Activated CD4-positive, CD25-positive, alpha-beta regulatory T cell treated with anti-CD3 and anti-CD28 coated beads, Interleukin-2, amount 50 U/mL, for 16 hours (primary cell): ENCODE results near the gene CARD18.

Experiments used
- DNase-seq: peaks from one replicate; pipeline ENCODE4 v3.0.0-alpha.2; 2020; ENCODE audit warnings: low read depth, low spot score

CARD18 gene, protein sequence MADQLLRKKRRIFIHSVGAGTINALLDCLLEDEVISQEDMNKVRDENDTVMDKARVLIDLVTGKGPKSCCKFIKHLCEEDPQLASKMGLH

DNA sequence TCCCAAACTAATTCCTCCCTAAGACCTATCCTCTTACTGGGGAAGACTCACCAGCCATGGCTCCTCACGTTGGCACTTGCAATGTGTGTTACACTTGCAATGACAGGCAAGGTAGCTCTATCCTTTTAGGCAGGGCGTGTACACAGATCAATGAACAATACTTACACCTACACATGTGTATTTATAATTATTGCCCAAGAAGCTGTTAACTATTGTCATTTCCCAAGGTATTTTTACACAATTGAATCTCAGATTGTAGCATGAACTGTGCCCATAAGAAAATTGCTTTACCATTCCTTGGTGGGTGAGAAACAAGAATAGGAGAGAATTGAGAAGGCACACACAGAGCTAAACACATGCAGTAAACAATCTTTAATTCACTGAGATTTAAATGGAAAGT, at the start of gene CARD18:
TSS of gene CARD18 (minus strand) at position 101 of the 400 bp plus-strand sequence. CDS start at position 58, 43 bp downstream.
- DNase-seq: no peak

DNA sequence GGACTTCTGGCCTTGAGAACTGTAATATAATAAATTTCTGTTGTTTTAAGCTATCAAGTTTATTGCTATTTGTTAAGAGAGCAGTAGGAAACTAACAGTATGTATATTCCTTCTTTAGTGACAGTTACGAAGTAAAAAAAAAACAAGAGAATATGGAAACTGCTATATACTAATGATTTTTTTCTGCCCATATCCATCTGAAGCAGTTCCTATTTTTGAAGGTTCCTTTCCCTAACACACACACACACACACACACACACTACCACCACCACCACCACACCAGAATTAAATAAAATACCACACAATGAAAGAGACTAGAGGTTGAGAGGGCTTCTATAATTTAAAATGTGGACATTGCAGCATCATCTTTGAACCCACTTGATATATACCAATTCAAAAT, 44.4 kb upstream of the CARD18 start:
- DNase-seq: no peak

GRCh38 chr11:105183426-105183825, 43.9 kb upstream of the CARD18 start:
- no peak for DNase-seq

GRCh38 chr11:105181521-105181920, 42.0 kb upstream of the CARD18 start:
- DNase-seq: no peak

DNA sequence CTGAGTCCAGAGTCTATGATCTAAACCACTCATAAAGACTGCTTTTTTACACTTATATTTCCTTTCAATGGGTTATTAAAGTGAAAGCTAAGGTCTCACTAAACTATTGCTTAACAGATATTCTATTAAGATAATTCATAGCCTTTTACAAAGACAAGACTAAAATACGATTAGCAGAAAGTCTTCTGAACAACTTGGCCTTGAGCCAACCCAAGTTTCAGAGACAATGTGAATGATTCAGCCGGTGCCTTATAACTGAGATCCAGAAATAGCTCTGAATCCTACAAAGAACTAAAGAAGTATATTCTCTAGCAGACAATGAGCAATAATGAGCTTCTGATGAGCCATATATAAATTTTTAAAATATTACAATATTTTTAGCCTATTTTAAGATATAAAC, 41.5 kb upstream of the CARD18 start:
- DNase-seq: no peak

GRCh38 chr11:105179542-105180278, 40.1 kb upstream of the CARD18 start:
- no peak for DNase-seq

GRCh38 chr11:105177658-105178057, 38.1 kb upstream of the CARD18 start:
- DNase-seq: no peak

- no peak for DNase-seq
Observed at GRCh38 chr11:105168457-105168856, 28.9 kb upstream of the CARD18 start.

DNA sequence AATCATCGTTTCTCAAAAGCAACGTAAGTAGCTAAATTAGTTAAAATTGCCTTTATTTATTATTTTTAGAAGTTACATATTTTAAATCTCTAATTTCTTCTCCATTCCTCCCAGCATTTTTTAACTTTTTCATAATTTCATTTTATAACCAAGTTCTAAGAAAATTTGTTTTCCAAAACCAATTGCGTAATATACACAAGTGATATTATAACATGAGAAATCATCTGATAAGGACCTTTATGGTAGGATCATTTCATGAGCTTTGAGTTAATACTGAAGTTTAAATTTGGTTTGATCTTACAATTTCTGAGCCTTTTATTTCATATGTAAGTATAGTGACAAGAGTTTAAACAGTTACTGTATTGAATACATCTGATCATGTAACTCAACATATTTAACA, 27.7 kb upstream of the CARD18 start:
- DNase-seq: no peak

DNA sequence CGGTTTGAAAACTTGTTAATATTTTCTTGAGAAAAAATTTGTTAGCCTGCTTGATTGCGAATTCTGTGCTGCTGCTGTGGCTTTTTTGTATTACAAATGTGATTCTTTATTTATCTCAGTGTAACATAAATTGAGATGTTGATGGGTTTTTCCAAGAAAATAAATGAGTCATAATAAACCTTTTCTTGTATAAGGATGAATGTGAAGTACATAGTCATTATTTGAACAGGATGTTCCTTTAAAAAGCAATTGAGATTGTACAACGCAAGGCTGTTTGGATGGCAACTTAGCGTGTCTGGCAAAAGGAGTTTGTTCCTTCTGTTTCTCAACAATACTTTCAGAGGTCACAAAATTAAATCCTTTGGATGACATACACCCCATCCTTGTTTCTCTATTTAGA, 24.6 kb upstream of the CARD18 start:
- no peak for DNase-seq

- DNase-seq: no peak
Observed at GRCh38 chr11:105162506-105162905, 22.9 kb upstream of the CARD18 start.

DNA sequence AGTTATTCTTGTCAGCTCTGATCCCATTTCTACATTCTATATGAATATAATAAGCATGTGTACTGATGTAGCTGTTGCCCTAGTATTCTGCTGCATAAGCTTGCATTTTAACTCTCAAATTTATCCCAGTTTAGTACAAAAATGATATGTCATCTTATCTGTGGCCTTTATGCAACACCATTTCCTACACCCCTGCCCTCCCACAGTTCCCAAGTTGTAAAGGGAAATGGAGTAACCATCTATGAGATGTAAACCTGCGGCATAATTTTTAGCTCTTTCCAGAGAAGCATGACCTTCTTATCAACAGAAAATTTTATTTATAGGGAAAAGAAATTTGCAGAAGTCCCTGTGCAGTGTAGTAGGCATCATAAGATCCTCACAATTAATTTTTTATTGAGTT, 18.9 kb upstream of the CARD18 start:
- no peak for DNase-seq

DNA sequence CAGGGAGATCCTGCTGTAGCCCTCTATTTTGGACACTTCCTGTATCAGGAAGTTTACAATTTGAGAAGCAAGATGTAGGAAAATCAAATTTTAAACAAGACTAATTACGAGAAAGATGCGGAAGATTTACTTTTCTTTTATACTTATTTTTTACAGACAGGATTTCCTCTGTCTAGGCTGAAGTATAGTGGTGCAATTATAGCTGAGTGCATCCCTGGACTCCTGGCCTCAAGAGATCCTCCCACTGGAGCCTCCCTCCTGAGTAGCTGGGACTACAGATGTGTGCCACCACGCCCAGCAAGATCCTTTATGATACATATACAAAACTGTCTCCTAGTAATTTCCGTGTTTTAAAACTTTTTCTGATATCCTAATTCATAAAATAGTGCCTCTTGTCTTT, 17.2 kb upstream of the CARD18 start:
- DNase-seq: no peak

- DNase-seq: no peak
Observed at GRCh38 chr11:105156231-105156630, 16.7 kb upstream of the CARD18 start.

GRCh38 chr11:105155679-105156078, 16.1 kb upstream of the CARD18 start:
- DNase-seq: no peak

DNA sequence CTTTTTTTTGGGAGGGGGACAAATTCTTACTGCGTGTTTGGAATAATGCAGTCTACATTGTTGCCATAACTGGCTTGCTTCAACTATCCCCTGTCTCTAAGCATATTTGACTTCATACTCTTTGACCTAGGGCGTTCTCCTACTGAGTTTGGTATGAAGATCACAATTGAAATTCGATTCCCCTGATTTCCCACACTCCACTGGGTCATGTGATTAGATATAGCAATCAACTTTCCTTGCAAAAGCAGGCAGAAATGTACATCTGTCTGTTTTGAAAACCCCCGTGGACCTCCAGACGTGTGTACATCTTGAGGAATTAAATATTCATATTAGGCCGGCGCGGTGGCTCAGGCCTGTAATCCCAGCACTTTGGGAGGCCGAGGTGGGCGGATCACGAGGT, 13.8 kb upstream of the CARD18 start:
- no peak for DNase-seq

- no peak for DNase-seq
Observed at GRCh38 chr11:105152560-105152959, 13.0 kb upstream of the CARD18 start.

DNA sequence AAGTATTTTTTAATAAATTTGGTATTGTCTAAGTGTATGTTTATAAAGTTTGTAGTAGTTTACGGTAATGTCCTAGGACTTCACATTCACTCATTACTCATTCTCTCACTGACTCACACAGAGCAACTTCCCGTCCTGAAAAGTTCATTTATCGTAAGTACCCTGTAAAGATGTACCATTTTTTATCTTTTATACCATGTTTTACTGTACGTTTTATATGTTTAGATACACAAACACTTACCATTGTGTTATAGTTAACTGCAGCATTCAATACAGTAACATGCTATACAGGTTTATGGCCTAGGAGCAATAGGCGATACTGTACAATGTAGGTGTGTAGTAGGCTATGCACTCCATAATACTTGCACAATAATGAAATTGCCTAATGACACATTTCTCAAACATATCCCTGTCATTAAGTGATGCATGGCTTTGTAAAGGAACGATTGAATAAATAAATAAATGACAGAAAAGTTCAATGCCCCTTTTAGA, 12.5 kb upstream of the CARD18 start:
- no peak for DNase-seq

DNA sequence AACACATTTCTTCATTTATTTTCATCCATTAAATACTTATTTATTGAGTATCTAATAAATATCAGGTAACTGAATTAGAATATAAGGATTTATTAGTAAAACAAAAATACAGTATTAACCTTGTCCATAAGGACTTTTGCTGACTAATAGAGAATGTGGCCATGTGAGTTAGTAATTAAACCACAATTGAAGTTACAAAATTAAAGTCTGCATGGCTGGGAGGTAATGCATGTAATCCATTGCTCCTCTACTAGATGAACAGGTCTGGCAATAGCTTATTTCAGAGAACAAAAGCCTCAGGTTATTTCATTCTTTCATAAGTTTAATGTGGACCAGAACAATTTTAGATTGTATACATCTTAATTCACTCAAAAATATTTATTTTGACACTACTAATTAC, 9.9 kb upstream of the CARD18 start:
- DNase-seq: no peak

- DNase-seq: no peak
Observed at GRCh38 chr11:105148241-105148640, 8.7 kb upstream of the CARD18 start.

DNA sequence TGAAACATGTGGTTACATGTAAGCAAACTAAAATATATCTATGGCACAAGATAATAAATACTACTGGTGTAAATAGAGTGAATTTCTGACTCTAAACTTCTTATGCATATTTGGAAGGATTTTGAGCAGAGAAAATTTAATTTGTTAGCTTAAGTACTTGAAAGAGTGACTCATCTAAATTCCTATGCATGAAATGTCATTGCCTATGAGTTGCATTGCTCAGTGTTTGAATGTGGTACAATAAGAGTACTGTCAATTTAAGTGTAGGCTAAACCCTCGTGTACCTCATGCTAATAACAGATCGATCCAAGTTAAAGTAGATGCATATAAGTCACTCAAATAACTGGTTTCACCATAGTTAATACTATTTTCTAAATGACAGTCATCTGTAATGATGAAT, 5.3 kb upstream of the CARD18 start:
- DNase-seq: no peak

DNA sequence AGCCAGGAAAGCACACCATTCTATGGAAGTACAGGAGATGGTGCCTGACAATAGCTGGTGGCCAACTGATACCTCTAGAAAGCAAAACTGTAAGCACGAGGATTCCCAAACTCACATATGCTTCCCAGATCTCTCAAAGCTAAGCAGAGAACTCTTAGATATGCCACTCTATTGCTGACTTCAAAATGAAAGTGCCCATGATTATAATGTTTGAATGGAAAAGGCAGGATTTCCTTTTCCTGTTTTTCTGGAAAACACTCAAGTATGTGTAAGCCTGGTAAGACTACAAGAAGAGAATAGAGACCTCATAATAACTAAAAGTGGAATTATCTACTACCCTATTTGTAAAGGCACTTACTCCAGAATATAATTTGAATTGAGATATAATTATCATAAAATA, 2.6 kb upstream of the CARD18 start:
- no peak for DNase-seq

GRCh38 chr11:105137286-105137685, 2.3 kb downstream of the CARD18 start:
- no peak for DNase-seq

DNA sequence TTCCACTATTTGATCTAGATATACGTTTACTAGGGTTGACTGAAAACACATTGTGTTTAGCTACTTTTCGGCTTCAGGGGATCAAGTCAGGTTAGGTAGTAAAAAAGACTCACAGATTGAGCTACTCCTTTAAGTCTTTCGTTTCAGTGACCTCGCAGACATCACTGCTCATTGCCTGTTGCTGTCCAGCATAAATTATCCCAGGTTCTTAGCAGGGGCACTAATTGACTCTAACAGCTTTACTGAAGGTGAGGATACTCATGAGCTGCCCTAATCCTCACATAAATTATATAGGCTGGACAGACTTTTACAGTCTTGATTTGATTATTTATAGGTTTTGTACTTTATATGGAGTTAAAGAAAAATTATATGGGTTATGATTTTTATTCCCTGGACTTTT, 3.7 kb downstream of the CARD18 start:
- DNase-seq: no peak
